ENCODE results near the gene MAP1LC3B.

The MAP1LC3B gene

GRCh38 chr16:87391950-87392820, at the start of gene MAP1LC3B:
MAP1LC3B (plus strand) TSS chr16:87392336; CDS start chr16:87392428, 92 bp downstream.
- no peak for FAIRE-seq

GRCh38 chr16:87342504-87342903, 49.6 kb upstream of the MAP1LC3B start:
- no peak for FAIRE-seq

- FAIRE-seq = no peak
Measured at GRCh38 chr16:87342978-87343752, 49.0 kb upstream of the MAP1LC3B start.

GRCh38 chr16:87343753-87344050, 48.4 kb upstream of the MAP1LC3B start:
- FAIRE-seq = no peak

- FAIRE-seq = no peak
Measured at GRCh38 chr16:87344165-87344930, 47.8 kb upstream of the MAP1LC3B start.

- FAIRE-seq = no peak
Measured at GRCh38 chr16:87344931-87345631, 47.1 kb upstream of the MAP1LC3B start.

GRCh38 chr16:87345726-87346424, 46.3 kb upstream of the MAP1LC3B start:
- FAIRE-seq = no peak

- FAIRE-seq = no peak
Measured at GRCh38 chr16:87346517-87347060, 45.5 kb upstream of the MAP1LC3B start.

GRCh38 chr16:87347932-87348615, 44.1 kb upstream of the MAP1LC3B start:
- FAIRE-seq = no peak

GRCh38 chr16:87348616-87349157, 43.4 kb upstream of the MAP1LC3B start:
- no peak for FAIRE-seq

- no peak for FAIRE-seq
Measured at GRCh38 chr16:87350031-87350430, 42.1 kb upstream of the MAP1LC3B start.

- no peak for FAIRE-seq
Measured at GRCh38 chr16:87350681-87351319, 41.3 kb upstream of the MAP1LC3B start.

- FAIRE-seq = no peak
Measured at GRCh38 chr16:87351320-87351698, 40.8 kb upstream of the MAP1LC3B start.

- no peak for FAIRE-seq
Measured at GRCh38 chr16:87352818-87353217, 39.3 kb upstream of the MAP1LC3B start.

GRCh38 chr16:87353613-87354012, 38.5 kb upstream of the MAP1LC3B start:
- no peak for FAIRE-seq

GRCh38 chr16:87356491-87356853, 35.7 kb upstream of the MAP1LC3B start:
- FAIRE-seq = no peak

- no peak for FAIRE-seq
Measured at GRCh38 chr16:87358250-87358649, 33.9 kb upstream of the MAP1LC3B start.

- no peak for FAIRE-seq
Measured at GRCh38 chr16:87358696-87359095, 33.4 kb upstream of the MAP1LC3B start.

- no peak for FAIRE-seq
Measured at GRCh38 chr16:87359121-87359520, 33.0 kb upstream of the MAP1LC3B start.

- FAIRE-seq = no peak
Measured at GRCh38 chr16:87360862-87361610, 31.1 kb upstream of the MAP1LC3B start.
